DMS53 treated with DMSO at 0.1 percent for 48 hours (cell line): ENCODE measurements around the gene TOGARAM2.

Experiments
- DNase-seq: peaks from one replicate; lab custom pipeline; 2025; ENCODE audit not compliant: unreplicated experiment; lab: John Stamatoyannopoulos, UW

TOGARAM2 gene

GRCh38 chr2:28981016-28981441 lies at the start of gene TOGARAM2:
Gene TOGARAM2, plus strand, starts transcription at chr2:28981298. Its CDS starts 13,537 bp downstream, at chr2:28994835.
- DNase-seq: peak; percentile 46

- DNase-seq: no peak
These were observed 46.3 kb upstream of the TOGARAM2 start for GRCh38 chr2:28934769-28935168.

- DNase-seq: no peak
These were observed 40.1 kb upstream of the TOGARAM2 start for GRCh38 chr2:28941008-28941407.

GRCh38 chr2:28944535-28945248 lies 36.4 kb upstream of the TOGARAM2 start:
- DNase-seq: no peak

GRCh38 chr2:28948160-28948559 lies 32.9 kb upstream of the TOGARAM2 start:
- DNase-seq: no peak

GRCh38 chr2:28949190-28949589 lies 31.9 kb upstream of the TOGARAM2 start:
- no peak for DNase-seq

GRCh38 chr2:28949617-28950305 lies 31.3 kb upstream of the TOGARAM2 start:
- no peak for DNase-seq

GRCh38 chr2:28950941-28951630 lies 30.0 kb upstream of the TOGARAM2 start:
- no peak for DNase-seq

GRCh38 chr2:28951910-28952835 lies 28.9 kb upstream of the TOGARAM2 start:
- DNase-seq: no peak

GRCh38 chr2:28952836-28953211 lies 28.3 kb upstream of the TOGARAM2 start:
- DNase-seq: no peak

GRCh38 chr2:28955467-28955866 lies 25.6 kb upstream of the TOGARAM2 start:
- DNase-seq: no peak

GRCh38 chr2:28956415-28956826 lies 24.7 kb upstream of the TOGARAM2 start:
- DNase-seq: no peak

GRCh38 chr2:28956890-28957289 lies 24.2 kb upstream of the TOGARAM2 start:
- no peak for DNase-seq

- peak; percentile 45 for DNase-seq
These were observed 22.4 kb upstream of the TOGARAM2 start for GRCh38 chr2:28958689-28959088.

- DNase-seq: no peak
These were observed 20.7 kb upstream of the TOGARAM2 start for GRCh38 chr2:28960401-28960800.

GRCh38 chr2:28962505-28962904 lies 18.6 kb upstream of the TOGARAM2 start:
- DNase-seq: no peak

GRCh38 chr2:28970464-28971160 lies 10.5 kb upstream of the TOGARAM2 start:
- DNase-seq: no peak

- DNase-seq: no peak
These were observed 8.2 kb upstream of the TOGARAM2 start for GRCh38 chr2:28972778-28973335.

- DNase-seq: no peak
These were observed 6.8 kb upstream of the TOGARAM2 start for GRCh38 chr2:28974252-28974651.

- DNase-seq: no peak
These were observed 5.4 kb upstream of the TOGARAM2 start for GRCh38 chr2:28975671-28976070.
